Neural cell (in vitro differentiated cells): Measurements from ENCODE around the gene RIC3. TPM values are rescaled to one million over a fixed set of nuclear protein-coding genes. Genes with fewer than 3 reads are reported as not detected.

Experiments used
- H2AFZ ChIP-seq: fragments of 200-600, 300-800 bp; sonication (generic), shearing (Covaris generic); 2 replicates; pipeline ENCODE4 v1.6.0; 2014; ENCODE audit warnings: low read depth, mild to moderate bottlenecking, antibody characterized with exemption, low read length, moderate library complexity
- H3F3A ChIP-seq: fragments of 200-600 bp; shearing (Covaris generic); 2 replicates; pipeline ENCODE4 v1.6.1; 2016; ENCODE audit warnings: mild to moderate bottlenecking, moderate library complexity, mixed read lengths, antibody characterized with exemption, low read length; ENCODE audit not compliant: insufficient read depth, poor library complexity, severe bottlenecking
- H3K27ac ChIP-seq: fragments of 200-600, 300-800 bp; sonication (generic), shearing (Covaris generic); 2 replicates; pipeline ENCODE4 v1.5.1; 2014; ENCODE audit warnings: mild to moderate bottlenecking, low read length, moderate library complexity
- H3K27me3 ChIP-seq: fragments of 300-800, 200-600 bp; sonication (generic), shearing (Covaris generic); 2 replicates; pipeline ENCODE4 v1.6.0; 2014; ENCODE audit warnings: mild to moderate bottlenecking, low read depth, low read length, moderate library complexity; ENCODE audit not compliant: insufficient read depth
- H3K36me3 ChIP-seq: fragments of 300-800, 200-600 bp; sonication (generic), shearing (Covaris generic); 2 replicates; pipeline ENCODE4 v1.5.1; 2014; ENCODE audit warnings: mild to moderate bottlenecking, antibody characterized with exemption, low read length, moderate library complexity; ENCODE audit not compliant: insufficient read depth
- H3K4me2 ChIP-seq: fragments of 300-800, 200-600 bp; sonication (generic), shearing (Covaris generic); 2 replicates; pipeline ENCODE4 v1.6.0; 2014; ENCODE audit warnings: mild to moderate bottlenecking, low read length
- H3K4me3 ChIP-seq: fragments of 300-800, 200-600 bp; sonication (generic), shearing (Covaris generic); 2 replicates; pipeline ENCODE4 v1.5.1; 2014; ENCODE audit warnings: mild to moderate bottlenecking, low read length, moderate library complexity
- H3K79me2 ChIP-seq: fragments of 200-600 bp; shearing (Covaris generic); replicated peaks from 2 replicates; pipeline ENCODE4 v1.6.0; 2014; ENCODE audit warnings: mild to moderate bottlenecking, low read length, moderate library complexity; ENCODE audit not compliant: insufficient read depth
- H3K9ac ChIP-seq: fragments of 300-800, 200-600 bp; sonication (generic), shearing (Covaris generic); 2 replicates; pipeline ENCODE4 v1.6.1; 2016; ENCODE audit warnings: mild to moderate bottlenecking, low read length, mixed read lengths
- H3K9me2 ChIP-seq: fragments of 200-600 bp; shearing (Covaris generic); 2 replicates; pipeline ENCODE4 v1.6.1; 2016; ENCODE audit warnings: mild to moderate bottlenecking, low read length, mixed read lengths; ENCODE audit not compliant: insufficient read depth
- H3K9me3 ChIP-seq: fragments of 200-600, 300-800 bp; sonication (generic), shearing (Covaris generic); 2 replicates; pipeline ENCODE4 v1.6.1; 2016; ENCODE audit warnings: mild to moderate bottlenecking, mixed run types, low read length, moderate library complexity, mixed read lengths
- H4K20me1 ChIP-seq: fragments of 200-600 bp; shearing (Covaris generic); 2 replicates; pipeline ENCODE4 v1.6.1; 2016; ENCODE audit warnings: mild to moderate bottlenecking, mixed run types; ENCODE audit not compliant: insufficient read depth
- CTCF ChIP-seq: fragments of 450-650 bp; IDR thresholded peaks from 2 replicates; pipeline ENCODE4 v1.5.1; 2014; ENCODE audit warnings: antibody characterized with exemption, mild to moderate bottlenecking, moderate library complexity; ENCODE audit not compliant: poor library complexity, severe bottlenecking
- EP300 ChIP-seq: fragments of 450-650 bp; conservative IDR thresholded peaks from 2 replicates; pipeline ENCODE4 v1.6.1; 2014; ENCODE audit warnings: antibody characterized with exemption, mild to moderate bottlenecking, moderate library complexity; ENCODE audit not compliant: poor library complexity, severe bottlenecking
- EZH2 ChIP-seq: fragments of 200-600, 300-800 bp; shearing (Covaris generic), sonication (generic); IDR thresholded peaks from 2 replicates; pipeline ENCODE4 v1.6.1; 2014; ENCODE audit warnings: antibody characterized with exemption, low read length, borderline replicate concordance, mild to moderate bottlenecking; ENCODE audit not compliant: insufficient read depth, poor library complexity, severe bottlenecking
- MXI1 ChIP-seq: fragments of 450-650 bp; conservative IDR thresholded peaks from 2 replicates; pipeline ENCODE4 v1.6.1; 2014; ENCODE audit warnings: antibody characterized with exemption, mild to moderate bottlenecking; ENCODE audit not compliant: poor library complexity, severe bottlenecking
- POLR2AphosphoS5 ChIP-seq: IDR thresholded peaks from 2 replicates; pipeline ENCODE4 v1.6.1; 2012
- RAD21 ChIP-seq: fragments of 450-650 bp; conservative IDR thresholded peaks from 2 replicates; pipeline ENCODE4 v1.6.1; 2014; ENCODE audit warnings: antibody characterized with exemption, mild to moderate bottlenecking, moderate library complexity
- REST ChIP-seq: IDR thresholded peaks from 2 replicates; pipeline ENCODE4 v1.6.1; 2012; ENCODE audit warnings: borderline replicate concordance
- SMC3 ChIP-seq: fragments of 450-650 bp; conservative IDR thresholded peaks from 2 replicates; pipeline ENCODE4 v1.6.1; 2014; ENCODE audit warnings: antibody characterized with exemption, mild to moderate bottlenecking, moderate library complexity; ENCODE audit not compliant: poor library complexity
- TAF1 ChIP-seq: IDR thresholded peaks from 2 replicates; pipeline ENCODE4 v1.6.1; 2012; ENCODE audit warnings: low read depth
- polyA plus RNA-seq: library from polyadenylated mRNA; depleted of rRNA; stranded (reverse); fragments of >200 nt; gene quantifications from 2 replicates; pipeline ENCODE4 v1.2.3, GENCODE V29; 2014

The RIC3 gene
- polyA plus RNA-seq, 1 donor from 2014 or later: 94.5 TPM

- Histone ChIP-seq H3K4me3 (no peak overlapping the region), H3F3A (no peaks in the 10 kb centered on the region), H3K36me3 (no peaks in the 10 kb centered on the region), H3K27me3 (no peaks in the 10 kb centered on the region), H3K9ac (no peak overlapping the region), H3K9me2 (no peaks in the 10 kb centered on the region), H2AFZ (no peak overlapping the region), H3K27ac (no peak overlapping the region), H3K4me2 (no peak overlapping the region), H4K20me1 (no peaks in the 10 kb centered on the region), H3K79me2 (no peaks in the 10 kb centered on the region), H3K9me3 (no peaks in the 10 kb centered on the region)
- TF ChIP-seq REST: no peak
- TF ChIP-seq RAD21: no peak
- no peak for TF ChIP-seq MXI1
- TF ChIP-seq EZH2: no peak
- TF ChIP-seq CTCF: no peak
- TF ChIP-seq TAF1: no peak
- TF ChIP-seq EP300: no peak
- TF ChIP-seq SMC3: no peak
- TF ChIP-seq POLR2AphosphoS5: no peak
Observed at GRCh38 chr11:8190431-8190830, 21.6 kb upstream of the RIC3 start.

GRCh38 chr11:8186429-8186828 lies 17.6 kb upstream of the RIC3 start:
- TF ChIP-seq RAD21 (no peak), SMC3 (no peak), EZH2 (no peak), MXI1 (no peak), POLR2AphosphoS5 (no peak)
- Histone ChIP-seq H3K79me2 (no peaks in the 10 kb centered on the region), H2AFZ (no peak overlapping the region), H3K27me3 (no peaks in the 10 kb centered on the region), H3K9me3 (peaks cover 4% of the 10 kb centered on the region), H3K27ac (no peak overlapping the region), H3K4me2 (no peak overlapping the region), H3F3A (no peaks in the 10 kb centered on the region), H4K20me1 (no peaks in the 10 kb centered on the region), H3K9me2 (no peaks in the 10 kb centered on the region), H3K4me3 (no peak overlapping the region), H3K9ac (no peak overlapping the region), H3K36me3 (no peaks in the 10 kb centered on the region)
